Embryonic facial prominence (tissue), 1 donor: ENCODE data around the gene VEGFA.
"Not testable (repeated sequence)": the region's sequence is repeated elsewhere in the genome, so short reads cannot be mapped to it uniquely, and the experiment has no call there.

ENCODE experiments used
- DNase-seq: peaks from one replicate; pipeline ENCODE4 v3.0.0-alpha.2; 2016; ENCODE audit errors: extremely low spot score

Gene VEGFA

GRCh38 chr6:43803055-43803782 lies 33.2 kb downstream of the VEGFA start:
- no peak for DNase-seq

GRCh38 chr6:43803783-43804549 lies 34.0 kb downstream of the VEGFA start:
- no peak for DNase-seq

- DNase-seq: no peak
Measured at GRCh38 chr6:43804550-43805223, 34.7 kb downstream of the VEGFA start.

GRCh38 chr6:43805699-43806042 lies 35.7 kb downstream of the VEGFA start:
- no peak for DNase-seq

- DNase-seq: no peak
Measured at GRCh38 chr6:43806043-43806757, 36.2 kb downstream of the VEGFA start.

GRCh38 chr6:43806758-43807227 lies 36.8 kb downstream of the VEGFA start:
- DNase-seq: no peak

- no peak for DNase-seq
Measured at GRCh38 chr6:43807228-43808061, 37.4 kb downstream of the VEGFA start.

- DNase-seq: no peak
Measured at GRCh38 chr6:43808412-43808811, 38.4 kb downstream of the VEGFA start.

- DNase-seq: no peak
Measured at GRCh38 chr6:43809417-43810305, 39.6 kb downstream of the VEGFA start.

- no peak for DNase-seq
Measured at GRCh38 chr6:43810965-43811732, 41.1 kb downstream of the VEGFA start.

- no peak for DNase-seq
Measured at GRCh38 chr6:43811733-43812099, 41.7 kb downstream of the VEGFA start.

- DNase-seq: no peak
Measured at GRCh38 chr6:43812850-43813578, 43.0 kb downstream of the VEGFA start.

GRCh38 chr6:43814111-43814510 lies 44.1 kb downstream of the VEGFA start:
- DNase-seq: no peak

- DNase-seq: no peak
Measured at GRCh38 chr6:43814865-43815264, 44.9 kb downstream of the VEGFA start.

GRCh38 chr6:43817192-43817591 lies 47.2 kb downstream of the VEGFA start:
- DNase-seq: no peak

GRCh38 chr6:43818973-43819372 lies 49.0 kb downstream of the VEGFA start:
- not testable (repeated sequence) for DNase-seq

GRCh38 chr6:43819958-43820357 lies 49.9 kb downstream of the VEGFA start:
- DNase-seq: no peak

- no peak for DNase-seq
Measured at GRCh38 chr6:43820486-43820885, 50.5 kb downstream of the VEGFA start.
